Measurements from ENCODE around the gene TPH1.

TPH1 gene

GRCh38 chr11:18063862-18064434, 17.9 kb upstream of the TPH1 start:
- H3K36me3 ChIP-seq (ENCODE audit: insufficient read depth, low read length), result no peaks in the 10 kb centered on the region
- no peaks in the 10 kb centered on the region for H3K9me3 ChIP-seq (ENCODE audit: control insufficient read depth, insufficient read depth, low read length)
- no peak overlapping the region for H3K9ac ChIP-seq (ENCODE audit: low read depth, low read length)
- no peaks in the 10 kb centered on the region for H3K4me1 ChIP-seq (ENCODE audit: insufficient read depth, low read length)

GRCh38 chr11:18063125-18063524, 17.1 kb upstream of the TPH1 start:
- H3K36me3 ChIP-seq (ENCODE audit: insufficient read depth, low read length), result no peaks in the 10 kb centered on the region
- no peaks in the 10 kb centered on the region for H3K9me3 ChIP-seq (ENCODE audit: control insufficient read depth, insufficient read depth, low read length)
- no peak overlapping the region for H3K9ac ChIP-seq (ENCODE audit: low read depth, low read length)
- H3K4me1 ChIP-seq (ENCODE audit: insufficient read depth, low read length), result no peaks in the 10 kb centered on the region

GRCh38 chr11:18061351-18061750, 15.3 kb upstream of the TPH1 start:
- H3K4me1 ChIP-seq (ENCODE audit: insufficient read depth, low read length), result no peaks in the 10 kb centered on the region
- no peaks in the 10 kb centered on the region for H3K36me3 ChIP-seq (ENCODE audit: insufficient read depth, low read length)
- H3K9me3 ChIP-seq (ENCODE audit: control insufficient read depth, insufficient read depth, low read length), result no peaks in the 10 kb centered on the region
- H3K9ac ChIP-seq (ENCODE audit: low read depth, low read length), result no peak overlapping the region

- Histone ChIP-seq H3K9me3 (ENCODE audit: control insufficient read depth, insufficient read depth, low read length) (no peaks in the 10 kb centered on the region), H3K4me1 (ENCODE audit: insufficient read depth, low read length) (no peaks in the 10 kb centered on the region), H3K9ac (ENCODE audit: low read depth, low read length) (no peak overlapping the region), H3K36me3 (ENCODE audit: insufficient read depth, low read length) (no peaks in the 10 kb centered on the region)
These were observed 10.6 kb upstream of the TPH1 start for GRCh38 chr11:18056561-18057181.

GRCh38 chr11:18054511-18055103, 8.5 kb upstream of the TPH1 start:
- Histone ChIP-seq H3K9ac (ENCODE audit: low read depth, low read length) (no peak overlapping the region), H3K9me3 (ENCODE audit: control insufficient read depth, insufficient read depth, low read length) (no peaks in the 10 kb centered on the region), H3K36me3 (ENCODE audit: insufficient read depth, low read length) (no peaks in the 10 kb centered on the region), H3K4me1 (ENCODE audit: insufficient read depth, low read length) (no peaks in the 10 kb centered on the region)

GRCh38 chr11:18050848-18051247, 4.8 kb upstream of the TPH1 start:
- H3K36me3 ChIP-seq (ENCODE audit: insufficient read depth, low read length), result no peaks in the 10 kb centered on the region
- no peak overlapping the region for H3K9ac ChIP-seq (ENCODE audit: low read depth, low read length)
- no peaks in the 10 kb centered on the region for H3K4me1 ChIP-seq (ENCODE audit: insufficient read depth, low read length)
- no peaks in the 10 kb centered on the region for H3K9me3 ChIP-seq (ENCODE audit: control insufficient read depth, insufficient read depth, low read length)

GRCh38 chr11:18036456-18036855, 9.6 kb downstream of the TPH1 start:
- H3K9me3 ChIP-seq (ENCODE audit: control insufficient read depth, insufficient read depth, low read length), result no peaks in the 10 kb centered on the region

GRCh38 chr11:18027475-18027874, 18.6 kb downstream of the TPH1 start:
- H3K4me1 ChIP-seq (ENCODE audit: insufficient read depth, low read length), result no peaks in the 10 kb centered on the region
- H3K36me3 ChIP-seq (ENCODE audit: insufficient read depth, low read length), result no peaks in the 10 kb centered on the region
- no peaks in the 10 kb centered on the region for H3K9me3 ChIP-seq (ENCODE audit: control insufficient read depth, insufficient read depth, low read length)
- H3K9ac ChIP-seq (ENCODE audit: low read depth, low read length), result no peak overlapping the region

More at GRCh38 chr11:18036456-18036855, 9.6 kb downstream of the TPH1 start:
- Histone ChIP-seq H3K36me3 (ENCODE audit: insufficient read depth, low read length) (no peaks in the 10 kb centered on the region), H3K9ac (ENCODE audit: low read depth, low read length) (no peak overlapping the region), H3K4me1 (ENCODE audit: insufficient read depth, low read length) (no peaks in the 10 kb centered on the region)

- Histone ChIP-seq H3K36me3 (ENCODE audit: insufficient read depth, low read length) (no peaks in the 10 kb centered on the region), H3K9me3 (ENCODE audit: control insufficient read depth, insufficient read depth, low read length) (no peaks in the 10 kb centered on the region), H3K4me1 (ENCODE audit: insufficient read depth, low read length) (no peaks in the 10 kb centered on the region), H3K9ac (ENCODE audit: low read depth, low read length) (no peak overlapping the region)
These were observed 23.6 kb downstream of the TPH1 start for GRCh38 chr11:18022419-18022818.

- Histone ChIP-seq H3K4me1 (ENCODE audit: insufficient read depth, low read length) (no peaks in the 10 kb centered on the region), H3K9me3 (ENCODE audit: control insufficient read depth, insufficient read depth, low read length) (no peaks in the 10 kb centered on the region), H3K9ac (ENCODE audit: low read depth, low read length) (no peak overlapping the region), H3K36me3 (ENCODE audit: insufficient read depth, low read length) (no peaks in the 10 kb centered on the region)
These were observed 26.4 kb downstream of the TPH1 start for GRCh38 chr11:18019650-18020049.

- Histone ChIP-seq H3K4me1 (ENCODE audit: insufficient read depth, low read length) (no peaks in the 10 kb centered on the region), H3K9me3 (ENCODE audit: control insufficient read depth, insufficient read depth, low read length) (no peaks in the 10 kb centered on the region), H3K36me3 (ENCODE audit: insufficient read depth, low read length) (no peaks in the 10 kb centered on the region), H3K9ac (ENCODE audit: low read depth, low read length) (no peak overlapping the region)
These were observed 29.3 kb downstream of the TPH1 start for GRCh38 chr11:18016789-18017188.

GRCh38 chr11:18014876-18015275, 31.2 kb downstream of the TPH1 start:
- Histone ChIP-seq H3K9ac (ENCODE audit: low read depth, low read length) (no peak overlapping the region), H3K36me3 (ENCODE audit: insufficient read depth, low read length) (no peaks in the 10 kb centered on the region), H3K9me3 (ENCODE audit: control insufficient read depth, insufficient read depth, low read length) (no peaks in the 10 kb centered on the region), H3K4me1 (ENCODE audit: insufficient read depth, low read length) (no peaks in the 10 kb centered on the region)

- Histone ChIP-seq H3K9me3 (ENCODE audit: control insufficient read depth, insufficient read depth, low read length) (no peaks in the 10 kb centered on the region), H3K4me1 (ENCODE audit: insufficient read depth, low read length) (no peaks in the 10 kb centered on the region), H3K9ac (ENCODE audit: low read depth, low read length) (peak overlapping the region; percentile 70), H3K36me3 (ENCODE audit: insufficient read depth, low read length) (no peaks in the 10 kb centered on the region)
These were observed 32.1 kb downstream of the TPH1 start for GRCh38 chr11:18013790-18014507.

- no peaks in the 10 kb centered on the region for H3K36me3 ChIP-seq (ENCODE audit: insufficient read depth, low read length)
- H3K9me3 ChIP-seq (ENCODE audit: control insufficient read depth, insufficient read depth, low read length), result no peaks in the 10 kb centered on the region
- H3K4me1 ChIP-seq (ENCODE audit: insufficient read depth, low read length), result no peaks in the 10 kb centered on the region
- peak within 1 kb of the TSS; percentile 70 for H3K9ac ChIP-seq (ENCODE audit: low read depth, low read length)
These were observed 32.9 kb downstream of the TPH1 start, which contains the start of gene SERGEF for GRCh38 chr11:18012906-18013781. Gene SERGEF, minus strand, starts transcription at chr11:18013047. Its CDS starts 37 bp downstream, at chr11:18013010.

Data from ES-I3 (cell line).